ENCODE results near the gene SMARCAD1. TPM values are rescaled to one million over a fixed set of nuclear protein-coding genes. Genes with fewer than 3 reads are reported as not detected.

The SMARCAD1 gene
- total and polyA plus RNA-seq, 2 experiments from 2014 or later: 14.7 to 58.1 TPM

- H3K9me3 ChIP-seq (ENCODE audit: low read depth): no peaks in the 10 kb centered on the region
- 97% methylated on average over 1 of the region's 1 CpG for WGBS (ENCODE audit: low lambda C conversion rate, missing lambda C conversion rate)
- H2AFZ ChIP-seq: no peak overlapping the region
- peak overlapping the region; percentile 95 for H3K27ac ChIP-seq
- peak overlapping the region; percentile 91 for H3K4me2 ChIP-seq
- peaks cover 17% of the 10 kb centered on the region for H3K4me1 ChIP-seq (ENCODE audit: insufficient read depth)
- H3K27me3 ChIP-seq: no peaks in the 10 kb centered on the region
- no peak for DNase-seq (ENCODE audit: low spot score)
- H3K36me3 ChIP-seq (replicated peaks; ENCODE audit: insufficient read depth, low read depth): no peaks in the 10 kb centered on the region
- peaks cover 61% of the 10 kb centered on the region for H3K79me2 ChIP-seq
- peak overlapping the region; percentile 51 for H3K4me3 ChIP-seq
- TF ChIP-seq EZH2 (IDR thresholded peaks at IDR 0.05; ENCODE audit: borderline replicate concordance) (no peak), EZH2phosphoT487 (IDR thresholded peaks at IDR 0.05; ENCODE audit: low read depth, severe bottlenecking, unreplicated experiment) (no peak), CTCF (IDR thresholded peaks at IDR 0.05; ENCODE audit: poor library complexity) (no peak)
- no peaks in the 10 kb centered on the region for H4K20me1 ChIP-seq (ENCODE audit: insufficient read depth, poor library complexity, severe bottlenecking)
- no peaks in the 10 kb centered on the region for H3K9me2 ChIP-seq (replicated peaks; ENCODE audit: insufficient read depth)
Observed at GRCh38 chr4:94208918-94209317, 1.3 kb downstream of the SMARCAD1 start.

- no peak for TF ChIP-seq EZH2phosphoT487 (IDR thresholded peaks at IDR 0.05; ENCODE audit: low read depth, severe bottlenecking, unreplicated experiment)
- TF ChIP-seq EZH2 (IDR thresholded peaks at IDR 0.05; ENCODE audit: borderline replicate concordance): no peak
- no peak for TF ChIP-seq CTCF (IDR thresholded peaks at IDR 0.05; ENCODE audit: poor library complexity)
- Histone ChIP-seq H2AFZ (no peak overlapping the region), H3K36me3 (replicated peaks; ENCODE audit: insufficient read depth, low read depth) (no peaks in the 10 kb centered on the region), H3K27ac (no peak overlapping the region), H3K4me2 (no peak overlapping the region), H3K9me3 (ENCODE audit: low read depth) (no peaks in the 10 kb centered on the region), H3K4me1 (ENCODE audit: insufficient read depth) (peaks cover 17% of the 10 kb centered on the region), H3K27me3 (no peaks in the 10 kb centered on the region), H3K4me3 (no peak overlapping the region), H4K20me1 (ENCODE audit: insufficient read depth, poor library complexity, severe bottlenecking) (no peaks in the 10 kb centered on the region), H3K79me2 (peaks cover 88% of the 10 kb centered on the region), H3K9me2 (replicated peaks; ENCODE audit: insufficient read depth) (no peaks in the 10 kb centered on the region)
- DNase-seq (ENCODE audit: low spot score): no peak
- WGBS (ENCODE audit: low lambda C conversion rate, missing lambda C conversion rate): 82% methylated on average over 2 of the region's 2 CpGs
Observed at GRCh38 chr4:94211861-94212260, 4.2 kb downstream of the SMARCAD1 start.

GRCh38 chr4:94214703-94215319, 7.1 kb downstream of the SMARCAD1 start:
- Histone ChIP-seq H3K27ac (no peak overlapping the region), H3K27me3 (no peaks in the 10 kb centered on the region), H3K4me2 (no peak overlapping the region), H3K4me1 (ENCODE audit: insufficient read depth) (peaks cover 3% of the 10 kb centered on the region), H2AFZ (no peak overlapping the region), H3K9me3 (ENCODE audit: low read depth) (no peaks in the 10 kb centered on the region), H3K36me3 (replicated peaks; ENCODE audit: insufficient read depth, low read depth) (no peaks in the 10 kb centered on the region), H3K79me2 (peaks cover 95% of the 10 kb centered on the region), H3K9me2 (replicated peaks; ENCODE audit: insufficient read depth) (no peaks in the 10 kb centered on the region), H3K4me3 (no peak overlapping the region), H4K20me1 (ENCODE audit: insufficient read depth, poor library complexity, severe bottlenecking) (no peaks in the 10 kb centered on the region)
- no peak for DNase-seq (ENCODE audit: low spot score)
- 98% methylated on average over 5 of the region's 5 CpGs for WGBS (ENCODE audit: low lambda C conversion rate, missing lambda C conversion rate)
- TF ChIP-seq EZH2phosphoT487 (IDR thresholded peaks at IDR 0.05; ENCODE audit: low read depth, severe bottlenecking, unreplicated experiment) (no peak), EZH2 (IDR thresholded peaks at IDR 0.05; ENCODE audit: borderline replicate concordance) (no peak), CTCF (IDR thresholded peaks at IDR 0.05; ENCODE audit: poor library complexity) (no peak)
